ENCODE data around the gene AADACL4.
"Not testable (repeated sequence)": the region's sequence is repeated elsewhere in the genome, so short reads cannot be mapped to it uniquely, and the experiment has no call there.

Gene AADACL4

GRCh38 chr1:12711536-12711935 is 67.7 kb downstream of the AADACL4 start:
- H3K27ac ChIP-seq (ENCODE audit: low read depth, low read length) = peak overlapping the region; percentile 89
- H3K27me3 ChIP-seq (ENCODE audit: insufficient read depth, low read length, poor library complexity) = no peaks in the 10 kb centered on the region
- no peak overlapping the region for H3K23ac ChIP-seq (ENCODE audit: low read length)
- H3K56ac ChIP-seq (ENCODE audit: low read length) = no peak overlapping the region
- H2BK15ac ChIP-seq (replicated peaks; ENCODE audit: low read depth) = no peak overlapping the region
- DNase-seq = peak; percentile 71
- no peak overlapping the region for H3K9ac ChIP-seq (ENCODE audit: low read length)
- peak overlapping the region; percentile 4 for H2BK5ac ChIP-seq (ENCODE audit: low read length)
- no peaks in the 10 kb centered on the region for H3K79me1 ChIP-seq (ENCODE audit: low read length)
- H3K18ac ChIP-seq (ENCODE audit: low read length) = peak overlapping the region; percentile 63
- peak overlapping the region; percentile 36 for H3K4ac ChIP-seq (ENCODE audit: low read depth, low read length)
- H4K5ac ChIP-seq (ENCODE audit: low read length) = no peak overlapping the region
- no peak overlapping the region for H2AK5ac ChIP-seq (ENCODE audit: low read length)
- no peaks in the 10 kb centered on the region for H3K36me3 ChIP-seq (ENCODE audit: control insufficient read depth, insufficient read depth, low read length)
- H3K4me1 ChIP-seq (ENCODE audit: control insufficient read depth, low read depth, low read length) = peaks cover 10% of the 10 kb centered on the region
- WGBS (ENCODE audit: extremely low coverage, insufficient coverage, low lambda C conversion rate) = no CpG with 5 or more reads among the region's 3 CpGs
- H2BK120ac ChIP-seq (ENCODE audit: low read depth, low read length) = peak overlapping the region; percentile 55
- H4K8ac ChIP-seq (ENCODE audit: low read depth, low read length) = no peak overlapping the region
- no peaks in the 10 kb centered on the region for H3K79me2 ChIP-seq (ENCODE audit: control insufficient read depth, insufficient read depth, low read length)
- no peak overlapping the region for H3K4me2 ChIP-seq (ENCODE audit: low read length)
- H3K4me3 ChIP-seq (ENCODE audit: low read length) = no peak overlapping the region

- Histone ChIP-seq H4K8ac (ENCODE audit: low read depth, low read length) (no peak overlapping the region), H2BK5ac (ENCODE audit: low read length) (peak overlapping the region; percentile 4), H3K56ac (ENCODE audit: low read length) (peak overlapping the region; percentile 25), H3K36me3 (ENCODE audit: control insufficient read depth, insufficient read depth, low read length) (no peaks in the 10 kb centered on the region), H2BK15ac (replicated peaks; ENCODE audit: low read depth) (no peak overlapping the region), H3K4ac (ENCODE audit: low read depth, low read length) (peak overlapping the region; percentile 45), H3K79me2 (ENCODE audit: control insufficient read depth, insufficient read depth, low read length) (no peaks in the 10 kb centered on the region), H2BK120ac (ENCODE audit: low read depth, low read length) (peak overlapping the region; percentile 55), H3K27me3 (ENCODE audit: insufficient read depth, low read length, poor library complexity) (no peaks in the 10 kb centered on the region), H3K18ac (ENCODE audit: low read length) (peak overlapping the region; percentile 99), H4K5ac (ENCODE audit: low read length) (no peak overlapping the region), H3K23ac (ENCODE audit: low read length) (no peak overlapping the region), H3K4me3 (ENCODE audit: low read length) (no peak overlapping the region), H2AK5ac (ENCODE audit: low read length) (no peak overlapping the region), H3K27ac (ENCODE audit: low read depth, low read length) (peak overlapping the region; percentile 89), H3K9ac (ENCODE audit: low read length) (no peak overlapping the region), H3K4me1 (ENCODE audit: control insufficient read depth, low read depth, low read length) (peaks cover 10% of the 10 kb centered on the region), H3K79me1 (ENCODE audit: low read length) (no peaks in the 10 kb centered on the region), H3K4me2 (ENCODE audit: low read length) (no peak overlapping the region)
- WGBS (ENCODE audit: extremely low coverage, insufficient coverage, low lambda C conversion rate) = no CpG with 5 or more reads among the region's 1 CpG
- peak; percentile 78 for DNase-seq
Measured at GRCh38 chr1:12712076-12712475, 68.2 kb downstream of the AADACL4 start.

- peak overlapping the region; percentile 16 for H2BK5ac ChIP-seq (ENCODE audit: low read length)
- DNase-seq = no peak
- peak overlapping the region; percentile 99 for H3K18ac ChIP-seq (ENCODE audit: low read length)
- no peaks in the 10 kb centered on the region for H3K79me2 ChIP-seq (ENCODE audit: control insufficient read depth, insufficient read depth, low read length)
- no peak overlapping the region for H3K9ac ChIP-seq (ENCODE audit: low read length)
- H2BK120ac ChIP-seq (ENCODE audit: low read depth, low read length) = peak overlapping the region; percentile 100
- H2BK15ac ChIP-seq (replicated peaks; ENCODE audit: low read depth) = no peak overlapping the region
- no peak overlapping the region for H3K4me2 ChIP-seq (ENCODE audit: low read length)
- H3K27me3 ChIP-seq (ENCODE audit: insufficient read depth, low read length, poor library complexity) = no peaks in the 10 kb centered on the region
- no peak overlapping the region for H3K4me3 ChIP-seq (ENCODE audit: low read length)
- no CpG with 5 or more reads among the region's 8 CpGs for WGBS (ENCODE audit: extremely low coverage, insufficient coverage, low lambda C conversion rate)
- H4K8ac ChIP-seq (ENCODE audit: low read depth, low read length) = peak overlapping the region; percentile 66
- no peak overlapping the region for H4K5ac ChIP-seq (ENCODE audit: low read length)
- no peaks in the 10 kb centered on the region for H3K36me3 ChIP-seq (ENCODE audit: control insufficient read depth, insufficient read depth, low read length)
- H3K4ac ChIP-seq (ENCODE audit: low read depth, low read length) = peak overlapping the region; percentile 98
- H3K4me1 ChIP-seq (ENCODE audit: control insufficient read depth, low read depth, low read length) = peaks cover 10% of the 10 kb centered on the region
- no peaks in the 10 kb centered on the region for H3K79me1 ChIP-seq (ENCODE audit: low read length)
- H3K56ac ChIP-seq (ENCODE audit: low read length) = peak overlapping the region; percentile 54
- peak overlapping the region; percentile 85 for H3K27ac ChIP-seq (ENCODE audit: low read depth, low read length)
- no peak overlapping the region for H2AK5ac ChIP-seq (ENCODE audit: low read length)
- H3K23ac ChIP-seq (ENCODE audit: low read length) = no peak overlapping the region
Measured at GRCh38 chr1:12712929-12713328, 69.0 kb downstream of the AADACL4 start.

GRCh38 chr1:12713651-12714050 is 69.8 kb downstream of the AADACL4 start:
- peaks cover 10% of the 10 kb centered on the region for H3K4me1 ChIP-seq (ENCODE audit: control insufficient read depth, low read depth, low read length)
- peak; percentile 65 for DNase-seq
- not testable (repeated sequence) for H2AK5ac ChIP-seq (ENCODE audit: low read length); H3K36me3 ChIP-seq (ENCODE audit: control insufficient read depth, insufficient read depth, low read length); H2BK15ac ChIP-seq (replicated peaks; ENCODE audit: low read depth); H3K4me2 ChIP-seq (ENCODE audit: low read length); H3K79me1 ChIP-seq (ENCODE audit: low read length); H3K79me2 ChIP-seq (ENCODE audit: control insufficient read depth, insufficient read depth, low read length); H3K9ac ChIP-seq (ENCODE audit: low read length); H4K5ac ChIP-seq (ENCODE audit: low read length); H4K8ac ChIP-seq (ENCODE audit: low read depth, low read length); H3K23ac ChIP-seq (ENCODE audit: low read length); H2BK5ac ChIP-seq (ENCODE audit: low read length); H3K4me3 ChIP-seq (ENCODE audit: low read length); H3K27me3 ChIP-seq (ENCODE audit: insufficient read depth, low read length, poor library complexity)
- H3K4ac ChIP-seq (ENCODE audit: low read depth, low read length) = peak overlapping the region; percentile 77
- H3K27ac ChIP-seq (ENCODE audit: low read depth, low read length) = peak overlapping the region; percentile 85
- H3K18ac ChIP-seq (ENCODE audit: low read length) = peak overlapping the region; percentile 99
- peak overlapping the region; percentile 17 for H3K56ac ChIP-seq (ENCODE audit: low read length)
- H2BK120ac ChIP-seq (ENCODE audit: low read depth, low read length) = peak overlapping the region; percentile 64
- WGBS (ENCODE audit: extremely low coverage, insufficient coverage, low lambda C conversion rate) = no CpG with 5 or more reads among the region's 5 CpGs

- no peak overlapping the region for H3K4me3 ChIP-seq (ENCODE audit: low read length)
- H3K18ac ChIP-seq (ENCODE audit: low read length) = peak overlapping the region; percentile 82
- no CpG with 5 or more reads among the region's 3 CpGs for WGBS (ENCODE audit: extremely low coverage, insufficient coverage, low lambda C conversion rate)
- no peak overlapping the region for H3K4me2 ChIP-seq (ENCODE audit: low read length)
- H3K79me1 ChIP-seq (ENCODE audit: low read length) = no peaks in the 10 kb centered on the region
- H3K27me3 ChIP-seq (ENCODE audit: insufficient read depth, low read length, poor library complexity) = no peaks in the 10 kb centered on the region
- H2AK5ac ChIP-seq (ENCODE audit: low read length) = no peak overlapping the region
- H3K9ac ChIP-seq (ENCODE audit: low read length) = no peak overlapping the region
- no peak overlapping the region for H3K23ac ChIP-seq (ENCODE audit: low read length)
- H3K4me1 ChIP-seq (ENCODE audit: control insufficient read depth, low read depth, low read length) = peaks cover 10% of the 10 kb centered on the region
- no peak overlapping the region for H4K5ac ChIP-seq (ENCODE audit: low read length)
- DNase-seq = peak; percentile 42
- H4K8ac ChIP-seq (ENCODE audit: low read depth, low read length) = no peak overlapping the region
- H2BK15ac ChIP-seq (replicated peaks; ENCODE audit: low read depth) = no peak overlapping the region
- peak overlapping the region; percentile 76 for H2BK5ac ChIP-seq (ENCODE audit: low read length)
- H3K36me3 ChIP-seq (ENCODE audit: control insufficient read depth, insufficient read depth, low read length) = no peaks in the 10 kb centered on the region
- H3K79me2 ChIP-seq (ENCODE audit: control insufficient read depth, insufficient read depth, low read length) = no peaks in the 10 kb centered on the region
- peak overlapping the region; percentile 90 for H3K4ac ChIP-seq (ENCODE audit: low read depth, low read length)
- H3K27ac ChIP-seq (ENCODE audit: low read depth, low read length) = peak overlapping the region; percentile 60
- peak overlapping the region; percentile 4 for H2BK120ac ChIP-seq (ENCODE audit: low read depth, low read length)
- peak overlapping the region; percentile 11 for H3K56ac ChIP-seq (ENCODE audit: low read length)
Measured at GRCh38 chr1:12714710-12715475, 71.0 kb downstream of the AADACL4 start.
